Esophagus mucosa (tissue), 1 donor: ENCODE results near the gene GLS. TPM values are rescaled to one million over a fixed set of nuclear protein-coding genes. Genes with fewer than 3 reads are reported as not detected.
"Not testable (repeated sequence)": the region's sequence is repeated elsewhere in the genome, so short reads cannot be mapped to it uniquely, and the experiment has no call there.

Experiments used
- ATAC-seq: fragments of 200-7000 bp; cut with Tn5 transposase; one replicate; pipeline ENCODE4 v1.9.1; 2020
- total RNA-seq: library from RNA; stranded (reverse); gene quantifications from one replicate; pipeline ENCODE4 v1.2.4, GENCODE V29; 2023
- donor health status: DM: yes; HTN: yes; CAD: no.

The GLS gene
- total RNA-seq, 1 donor from 2014 or later, result 25.9 TPM

GRCh38 chr2:190935054-190935453, 54.4 kb downstream of the GLS start:
- ATAC-seq, result no peak

- no peak for ATAC-seq
These were observed 58.2 kb downstream of the GLS start for GRCh38 chr2:190938771-190939335.

- ATAC-seq, result no peak
These were observed 59.8 kb downstream of the GLS start for GRCh38 chr2:190940454-190940853.

- ATAC-seq, result no peak
These were observed 61.0 kb downstream of the GLS start for GRCh38 chr2:190941571-190941970.

GRCh38 chr2:190942697-190943096, 62.1 kb downstream of the GLS start:
- ATAC-seq, result no peak

- no peak for ATAC-seq
These were observed 63.1 kb downstream of the GLS start for GRCh38 chr2:190943706-190944105.

DNA sequence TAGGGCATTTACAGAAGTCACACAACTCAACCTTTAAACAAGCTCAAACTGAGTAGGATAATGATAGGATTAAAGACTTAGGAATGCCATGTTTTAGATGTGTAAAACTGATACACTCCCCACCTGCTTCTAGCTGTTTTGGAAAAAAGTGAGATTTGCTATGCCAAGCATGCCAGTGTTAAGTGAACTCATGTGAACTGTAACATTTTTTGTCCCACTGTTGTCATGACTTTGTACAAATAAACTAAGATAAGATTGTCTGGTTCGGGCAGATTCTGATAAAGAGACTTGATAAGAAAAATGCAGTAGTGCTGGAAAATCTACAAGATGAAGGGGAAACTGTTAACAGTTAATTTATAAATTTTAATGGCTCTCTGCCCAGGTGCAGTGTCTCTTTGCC, 66.5 kb downstream of the GLS start:
- ATAC-seq, result no peak

- ATAC-seq, result peak; percentile 59
These were observed 67.2 kb downstream of the GLS start for GRCh38 chr2:190947711-190948251.

- peak; percentile 17 for ATAC-seq
These were observed 68.0 kb downstream of the GLS start for GRCh38 chr2:190948671-190949070.

GRCh38 chr2:190950566-190950991, 70.0 kb downstream of the GLS start:
- no peak for ATAC-seq

DNA sequence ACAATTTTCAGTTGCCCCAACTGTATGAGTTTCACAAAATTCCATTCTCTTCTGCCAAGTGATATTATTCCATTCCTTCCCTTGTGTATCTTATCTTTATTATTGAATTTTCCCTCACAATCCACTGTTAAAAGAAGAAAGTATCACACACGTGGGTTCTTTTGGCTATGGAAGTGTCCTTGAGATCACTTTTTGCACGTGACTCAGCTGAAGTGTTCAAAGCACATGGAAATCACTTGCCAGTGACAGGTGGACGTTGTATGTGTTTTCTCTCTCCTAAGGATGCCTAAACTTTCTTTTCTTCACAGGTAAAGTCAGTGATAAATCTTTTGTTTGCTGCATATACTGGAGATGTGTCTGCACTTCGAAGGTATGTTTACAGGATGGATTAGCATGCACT, 72.6 kb downstream of the GLS start:
- ATAC-seq, result no peak

- no peak for ATAC-seq
These were observed 79.5 kb downstream of the GLS start for GRCh38 chr2:190959911-190960788.

- ATAC-seq, result not testable (repeated sequence)
These were observed 80.5 kb downstream of the GLS start for GRCh38 chr2:190961117-190961516.

GRCh38 chr2:190961918-190962487, 81.4 kb downstream of the GLS start:
- ATAC-seq, result no peak

DNA sequence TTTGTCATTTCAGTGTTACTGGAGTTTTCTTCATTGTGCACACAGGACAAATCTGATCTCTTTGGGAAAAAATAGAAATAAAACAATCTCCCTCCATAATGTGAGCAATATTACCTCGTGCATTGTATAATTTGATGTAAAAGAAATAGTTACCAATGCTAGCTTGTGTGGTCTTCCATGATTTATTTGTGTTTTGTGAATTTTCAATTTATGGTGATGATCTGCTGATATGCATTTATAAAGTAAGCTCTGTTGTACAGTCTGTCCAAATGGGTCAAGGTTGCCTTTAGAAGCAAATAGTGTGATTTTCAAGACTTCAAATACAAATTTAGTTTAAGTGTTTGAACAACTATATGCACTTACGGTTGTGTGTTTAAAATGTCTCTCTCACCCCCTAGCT, 82.5 kb downstream of the GLS start:
- no peak for ATAC-seq

DNA sequence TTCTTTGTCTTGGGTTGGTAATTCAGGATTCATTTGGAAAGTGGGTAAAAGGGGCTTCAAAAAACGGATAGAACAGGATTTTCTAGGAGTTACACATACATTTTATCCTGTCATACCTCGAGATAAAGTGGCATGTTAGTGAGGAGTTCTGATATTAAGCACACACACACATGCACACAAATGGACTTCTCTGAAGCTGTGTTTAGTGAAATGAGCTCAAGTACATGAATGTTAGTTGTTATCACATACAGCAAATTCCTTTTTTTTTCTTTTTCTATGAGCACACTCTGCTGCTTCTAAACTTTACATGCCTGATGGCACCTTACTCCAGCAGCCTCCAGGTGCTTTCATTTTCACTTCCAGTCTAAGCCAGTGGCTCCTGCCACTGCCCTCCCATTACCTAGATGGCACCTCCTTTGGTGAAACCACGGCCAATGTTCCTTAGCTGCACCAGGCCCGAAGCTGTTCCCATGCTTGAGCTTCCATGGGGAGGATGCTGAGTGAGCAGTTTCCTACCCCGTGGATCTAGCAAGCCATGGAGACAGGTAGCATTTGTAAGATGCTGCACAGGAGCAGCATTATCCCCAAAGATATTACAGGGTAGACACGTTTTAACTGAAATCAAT, 83.7 kb downstream of the GLS start:
- no peak for ATAC-seq

DNA sequence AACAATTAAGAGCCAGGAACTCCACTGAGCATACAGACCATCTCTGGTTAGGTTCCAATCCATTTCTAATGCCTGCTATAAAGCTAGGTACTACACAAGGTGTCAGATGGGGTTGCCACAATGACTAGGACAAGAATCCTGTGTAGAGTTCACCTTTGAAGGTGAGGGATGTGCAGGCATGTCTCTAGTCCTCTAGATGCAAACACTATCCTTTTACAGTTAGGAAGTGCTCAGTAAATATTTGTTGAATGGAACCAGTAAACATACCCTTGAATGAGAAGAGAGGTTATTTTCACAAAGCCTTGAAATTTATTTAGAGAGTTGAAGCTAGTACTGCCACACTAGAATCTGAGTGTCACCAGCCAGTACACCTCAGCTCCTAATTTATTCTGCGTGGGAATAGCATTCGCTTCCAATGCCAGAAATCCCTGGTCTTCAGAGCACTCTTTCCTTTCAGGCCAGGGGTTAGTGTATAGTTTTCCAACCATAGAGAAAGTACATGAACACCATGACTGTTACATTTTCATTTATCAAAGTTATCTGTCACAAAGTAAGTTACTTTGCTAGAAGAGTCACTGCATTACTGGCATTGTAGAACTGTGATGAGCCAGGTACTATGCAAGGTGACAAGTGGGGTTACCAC, 85.1 kb downstream of the GLS start:
- ATAC-seq, result no peak

DNA sequence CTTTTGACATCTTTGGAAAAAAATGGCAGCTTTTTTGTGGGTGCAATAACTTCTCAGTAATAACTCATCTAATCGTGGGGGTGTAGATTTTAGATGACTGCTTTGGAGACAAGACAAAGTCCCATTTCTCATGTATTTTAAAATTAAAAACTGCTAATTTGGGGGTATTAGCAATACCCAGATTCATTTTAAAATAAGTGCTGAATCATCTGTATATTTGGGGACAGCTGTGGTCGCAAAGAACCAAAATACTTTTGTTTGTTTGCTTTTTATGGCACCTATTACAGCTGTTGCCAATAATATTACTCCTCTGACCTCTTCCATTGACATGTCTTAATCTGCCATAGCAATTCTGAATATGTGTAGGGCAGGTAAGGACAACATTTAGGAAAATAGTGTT, 87.9 kb downstream of the GLS start:
- no peak for ATAC-seq

- ATAC-seq, result no peak
These were observed 89.5 kb downstream of the GLS start for GRCh38 chr2:190970160-190970559.

DNA sequence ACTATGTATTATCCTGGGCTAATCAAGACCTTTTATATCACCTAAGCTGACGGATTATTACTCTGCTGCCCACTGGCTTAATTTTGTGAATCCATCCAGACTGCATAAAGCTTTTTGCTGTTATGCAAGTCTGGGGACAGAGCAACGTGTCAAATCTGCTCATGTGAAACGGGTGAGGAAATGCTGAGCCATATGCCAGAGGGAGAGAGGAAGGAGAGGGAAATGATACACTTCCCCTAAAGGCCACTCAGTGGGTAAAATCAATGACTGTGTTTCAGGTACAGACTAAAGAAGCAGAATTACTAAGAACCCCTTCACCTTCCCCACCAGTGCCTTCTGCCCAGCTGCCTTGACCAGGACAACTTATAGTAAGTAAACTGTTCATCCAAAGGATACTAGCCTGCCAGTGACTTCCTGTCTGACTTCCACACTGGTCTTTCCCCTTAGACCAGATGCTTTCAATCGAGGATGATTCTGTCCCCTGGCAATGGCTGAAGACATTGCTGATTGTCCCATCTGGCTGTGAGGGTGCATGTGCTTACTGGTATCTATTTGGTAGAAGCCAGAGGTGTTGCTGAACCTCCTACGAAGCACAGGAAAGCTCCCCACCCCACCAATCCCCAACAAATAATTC, 90.4 kb downstream of the GLS start:
- no peak for ATAC-seq

DNA sequence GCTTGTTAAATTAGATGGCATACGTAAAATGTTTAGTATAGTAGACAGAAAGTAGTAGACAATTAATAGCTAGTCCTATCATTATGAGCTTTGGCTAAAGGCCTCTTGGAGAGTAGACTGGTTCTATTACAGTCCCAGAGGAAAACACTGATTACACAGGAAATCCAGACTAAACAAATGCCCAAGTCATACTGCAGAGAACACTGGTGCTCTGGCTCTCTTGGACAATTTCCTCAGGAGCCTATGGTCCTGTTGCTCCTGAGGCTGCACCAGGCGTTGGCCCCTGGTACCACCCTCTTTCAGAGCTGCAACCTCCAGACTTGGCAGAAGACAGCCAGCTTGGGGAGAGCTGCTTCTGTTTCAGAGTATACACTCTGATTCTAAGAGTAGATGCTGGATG, 91.6 kb downstream of the GLS start:
- ATAC-seq, result no peak

DNA sequence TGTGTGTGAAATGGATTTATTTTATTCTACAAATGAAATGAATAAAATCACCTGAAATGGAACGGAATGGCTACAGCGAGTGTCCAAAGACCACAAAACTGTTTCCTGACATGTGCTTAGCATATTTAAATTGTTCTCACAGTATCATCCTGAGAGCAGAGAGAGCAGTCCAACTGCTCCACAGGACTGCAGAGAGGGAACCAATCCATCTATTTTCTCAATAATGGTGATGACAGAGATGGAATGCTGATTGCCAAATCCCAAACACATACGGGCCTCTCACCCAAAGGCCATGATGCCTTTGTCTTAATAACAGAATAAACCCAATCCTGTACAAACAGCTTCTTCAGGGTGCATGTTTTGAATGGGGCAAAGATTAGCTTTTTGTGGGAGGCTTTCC, 92.2 kb downstream of the GLS start:
- ATAC-seq, result no peak
